Measurements from ENCODE around the gene OXER1.

OXER1 gene, protein sequence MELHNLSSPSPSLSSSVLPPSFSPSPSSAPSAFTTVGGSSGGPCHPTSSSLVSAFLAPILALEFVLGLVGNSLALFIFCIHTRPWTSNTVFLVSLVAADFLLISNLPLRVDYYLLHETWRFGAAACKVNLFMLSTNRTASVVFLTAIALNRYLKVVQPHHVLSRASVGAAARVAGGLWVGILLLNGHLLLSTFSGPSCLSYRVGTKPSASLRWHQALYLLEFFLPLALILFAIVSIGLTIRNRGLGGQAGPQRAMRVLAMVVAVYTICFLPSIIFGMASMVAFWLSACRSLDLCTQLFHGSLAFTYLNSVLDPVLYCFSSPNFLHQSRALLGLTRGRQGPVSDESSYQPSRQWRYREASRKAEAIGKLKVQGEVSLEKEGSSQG

DNA sequence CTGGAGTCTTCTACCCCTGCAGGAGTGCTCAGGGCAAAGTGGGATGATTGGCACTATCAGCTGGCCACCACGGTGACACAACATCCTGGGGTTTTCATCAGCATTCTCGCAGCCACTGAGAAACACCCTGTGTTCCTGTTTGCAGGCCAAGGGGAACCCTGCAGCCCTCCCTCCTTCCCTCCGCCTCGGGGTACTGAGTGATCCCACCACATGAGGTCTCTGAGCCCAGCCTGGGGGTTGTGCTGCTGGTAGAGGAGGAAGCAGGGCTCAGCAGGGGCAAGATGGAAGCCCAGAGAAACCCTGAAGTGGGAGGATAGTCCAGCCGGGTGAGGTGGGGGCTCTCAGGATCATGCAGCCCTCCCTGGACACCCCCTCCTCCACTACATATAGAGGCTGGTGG is at the start of gene OXER1:
OXER1 (minus strand) TSS at position 40 of the 400 bp plus-strand sequence. CDS start 73 bp downstream, outside the sequence.
- DNase-seq (ENCODE audit: low read depth): no peak
- TF ChIP-seq, protein P1, sequence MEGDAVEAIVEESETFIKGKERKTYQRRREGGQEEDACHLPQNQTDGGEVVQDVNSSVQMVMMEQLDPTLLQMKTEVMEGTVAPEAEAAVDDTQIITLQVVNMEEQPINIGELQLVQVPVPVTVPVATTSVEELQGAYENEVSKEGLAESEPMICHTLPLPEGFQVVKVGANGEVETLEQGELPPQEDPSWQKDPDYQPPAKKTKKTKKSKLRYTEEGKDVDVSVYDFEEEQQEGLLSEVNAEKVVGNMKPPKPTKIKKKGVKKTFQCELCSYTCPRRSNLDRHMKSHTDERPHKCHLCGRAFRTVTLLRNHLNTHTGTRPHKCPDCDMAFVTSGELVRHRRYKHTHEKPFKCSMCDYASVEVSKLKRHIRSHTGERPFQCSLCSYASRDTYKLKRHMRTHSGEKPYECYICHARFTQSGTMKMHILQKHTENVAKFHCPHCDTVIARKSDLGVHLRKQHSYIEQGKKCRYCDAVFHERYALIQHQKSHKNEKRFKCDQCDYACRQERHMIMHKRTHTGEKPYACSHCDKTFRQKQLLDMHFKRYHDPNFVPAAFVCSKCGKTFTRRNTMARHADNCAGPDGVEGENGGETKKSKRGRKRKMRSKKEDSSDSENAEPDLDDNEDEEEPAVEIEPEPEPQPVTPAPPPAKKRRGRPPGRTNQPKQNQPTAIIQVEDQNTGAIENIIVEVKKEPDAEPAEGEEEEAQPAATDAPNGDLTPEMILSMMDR (conservative IDR thresholded peaks at IDR 0.05; ENCODE audit: low read depth, low read length): no peak
- H3K4me3 ChIP-seq (ENCODE audit: low read length): no peak within 1 kb of the TSS

DNA sequence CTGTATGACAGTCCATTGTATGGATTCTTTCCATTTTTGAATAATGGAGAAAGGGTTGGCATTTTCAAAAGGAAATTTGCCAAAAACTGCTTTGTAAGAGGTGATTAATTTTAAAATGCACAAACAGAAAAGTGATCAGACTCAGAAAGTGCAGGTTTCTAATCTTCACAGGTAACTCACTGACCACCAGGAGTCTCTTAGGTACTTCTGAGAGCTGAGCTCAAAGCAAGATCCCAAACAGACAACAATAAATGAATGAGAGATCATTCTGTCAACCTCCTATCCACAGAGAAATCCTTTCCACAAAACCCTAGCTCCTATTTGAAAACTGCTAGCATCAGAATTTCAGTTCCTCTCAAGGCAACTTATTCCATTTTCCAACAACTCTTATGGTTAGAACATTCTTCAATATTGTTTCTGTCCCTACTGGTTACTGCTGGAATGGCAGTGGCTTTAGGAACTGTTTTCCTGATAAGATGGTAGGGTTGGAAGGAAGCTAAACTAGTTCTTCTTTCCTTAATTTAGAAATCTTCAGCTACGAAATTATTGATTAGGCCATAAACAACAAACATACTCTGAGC is 49.1 kb upstream of the OXER1 start:
- DNase-seq (ENCODE audit: low read depth): no peak
- H3K4me3 ChIP-seq (ENCODE audit: low read length): no peak overlapping the region
- TF ChIP-seq, protein P1 (conservative IDR thresholded peaks at IDR 0.05; ENCODE audit: low read depth, low read length): peak; percentile 65

DNA sequence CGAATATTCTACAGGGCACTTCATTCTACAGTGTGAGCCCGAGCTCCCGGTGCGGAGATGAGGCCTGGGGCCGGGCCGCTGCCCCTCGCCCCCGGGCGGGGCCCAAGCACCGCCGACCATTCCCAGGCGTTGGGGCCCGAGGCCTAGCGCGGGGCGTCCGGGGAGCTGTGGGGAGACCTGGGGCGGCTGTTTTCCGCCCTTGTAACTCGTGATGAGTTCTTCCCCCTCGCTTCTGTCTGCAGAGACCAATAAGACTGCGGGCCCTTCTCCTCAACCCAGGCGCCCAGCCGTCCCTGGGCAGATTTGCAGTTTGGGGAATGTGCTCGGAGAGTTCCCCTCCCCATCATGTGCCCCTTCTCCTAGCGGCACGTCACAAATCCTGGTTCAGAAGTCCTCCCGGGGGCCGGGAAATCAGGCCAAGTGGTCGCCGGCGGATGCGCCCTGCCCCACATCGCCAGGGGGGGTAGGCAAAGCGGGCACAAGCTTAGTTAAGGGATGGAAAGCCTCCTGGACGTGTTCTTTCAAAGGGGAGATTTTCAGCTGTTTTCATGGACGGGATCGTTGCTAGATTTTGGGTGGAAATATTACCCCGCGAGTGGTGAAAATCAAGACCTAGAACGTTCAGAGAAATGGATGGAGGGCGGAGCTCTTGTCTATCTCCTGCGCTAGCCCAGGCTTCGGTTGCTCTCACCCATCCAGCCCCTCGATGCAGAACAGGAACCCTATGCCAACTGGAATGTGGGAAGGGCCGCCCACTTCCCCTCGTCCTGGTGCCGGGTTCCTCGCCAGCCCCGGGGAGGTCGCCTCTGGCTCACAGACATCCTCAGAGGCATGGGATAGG is 47.3 kb upstream of the OXER1 start:
- H3K4me3 ChIP-seq (ENCODE audit: low read length): peak overlapping the region; percentile 62
- TF ChIP-seq, protein P1 (conservative IDR thresholded peaks at IDR 0.05; ENCODE audit: low read depth, low read length): no peak
- DNase-seq (ENCODE audit: low read depth): no peak

- peak overlapping the region; percentile 62 for H3K4me3 ChIP-seq (ENCODE audit: low read length)
- TF ChIP-seq, protein P1 (conservative IDR thresholded peaks at IDR 0.05; ENCODE audit: low read depth, low read length): no peak
- DNase-seq (ENCODE audit: low read depth): peak; percentile 85
Observed at GRCh38 chr2:42810121-42810970, 46.4 kb upstream of the OXER1 start.

DNA sequence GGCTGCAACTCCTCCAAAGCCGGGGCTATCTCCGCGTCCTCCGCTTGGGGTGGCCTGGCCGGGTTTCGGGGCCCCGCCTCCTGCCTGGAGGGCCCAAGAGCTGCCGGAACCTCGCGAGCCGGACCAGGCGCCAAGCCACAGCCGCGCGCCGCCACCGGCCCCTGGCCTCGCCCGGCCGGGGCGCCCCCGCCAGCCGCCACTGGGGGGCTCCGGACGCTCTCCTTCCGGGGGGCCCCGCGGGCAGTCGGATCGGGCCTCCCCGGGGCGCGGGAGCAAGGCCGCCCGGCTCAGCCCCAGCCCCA is 45.8 kb upstream of the OXER1 start:
- H3K4me3 ChIP-seq (ENCODE audit: low read length): peak overlapping the region; percentile 39
- no peak for DNase-seq (ENCODE audit: low read depth)
- TF ChIP-seq, protein P1 (conservative IDR thresholded peaks at IDR 0.05; ENCODE audit: low read depth, low read length): peak; percentile 8

DNA sequence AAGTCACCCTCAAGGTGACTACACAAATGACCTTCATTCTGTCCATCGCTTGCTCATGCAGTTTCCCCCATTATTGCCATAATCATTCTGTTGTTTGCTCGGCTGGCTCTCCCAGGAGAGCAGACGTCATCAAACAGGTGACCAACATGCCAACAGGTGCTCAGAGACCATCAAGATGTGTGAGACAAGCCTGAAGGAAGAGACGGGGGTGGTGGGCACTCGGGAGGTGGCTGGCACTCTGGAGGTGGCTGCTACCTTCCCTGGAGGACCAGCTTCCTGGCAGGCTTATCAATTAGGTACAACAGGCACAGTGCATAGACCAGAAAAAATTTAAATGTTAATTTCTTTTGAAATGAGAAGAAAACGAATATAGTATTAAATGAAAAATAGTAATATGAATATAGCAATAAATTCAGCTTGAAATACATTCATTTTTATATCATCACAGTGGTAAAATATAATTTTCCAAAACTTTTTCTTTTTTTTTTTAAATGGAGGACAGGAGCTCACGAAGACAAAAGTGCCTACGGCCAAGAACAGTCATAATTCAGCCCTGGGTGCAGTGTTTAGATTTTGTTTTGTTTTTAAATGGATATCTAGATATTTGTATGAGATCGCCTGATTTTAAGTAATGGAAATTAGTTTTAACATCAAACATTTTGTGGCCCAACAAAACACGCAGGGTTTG is 45.3 kb upstream of the OXER1 start:
- peak overlapping the region; percentile 39 for H3K4me3 ChIP-seq (ENCODE audit: low read length)
- TF ChIP-seq, protein P1 (conservative IDR thresholded peaks at IDR 0.05; ENCODE audit: low read depth, low read length): no peak
- DNase-seq (ENCODE audit: low read depth): no peak
